GM12875 (cell line): ENCODE results near the gene SCCPDH.

Source experiments
- H3K4me3 ChIP-seq: one replicate; pipeline ENCODE4 v1.5.1; 2011; ENCODE audit warnings: low read depth, low read length, control low read depth
- TF ChIP-seq, protein P1 (sequence below): IDR thresholded peaks from 2 replicates; pipeline ENCODE4 v1.5.1; 2011; ENCODE audit warnings: low read depth, mild to moderate bottlenecking, control low read depth, inconsistent platforms, low read length, moderate library complexity, borderline replicate concordance; ENCODE audit not compliant: insufficient read depth

The SCCPDH gene

DNA sequence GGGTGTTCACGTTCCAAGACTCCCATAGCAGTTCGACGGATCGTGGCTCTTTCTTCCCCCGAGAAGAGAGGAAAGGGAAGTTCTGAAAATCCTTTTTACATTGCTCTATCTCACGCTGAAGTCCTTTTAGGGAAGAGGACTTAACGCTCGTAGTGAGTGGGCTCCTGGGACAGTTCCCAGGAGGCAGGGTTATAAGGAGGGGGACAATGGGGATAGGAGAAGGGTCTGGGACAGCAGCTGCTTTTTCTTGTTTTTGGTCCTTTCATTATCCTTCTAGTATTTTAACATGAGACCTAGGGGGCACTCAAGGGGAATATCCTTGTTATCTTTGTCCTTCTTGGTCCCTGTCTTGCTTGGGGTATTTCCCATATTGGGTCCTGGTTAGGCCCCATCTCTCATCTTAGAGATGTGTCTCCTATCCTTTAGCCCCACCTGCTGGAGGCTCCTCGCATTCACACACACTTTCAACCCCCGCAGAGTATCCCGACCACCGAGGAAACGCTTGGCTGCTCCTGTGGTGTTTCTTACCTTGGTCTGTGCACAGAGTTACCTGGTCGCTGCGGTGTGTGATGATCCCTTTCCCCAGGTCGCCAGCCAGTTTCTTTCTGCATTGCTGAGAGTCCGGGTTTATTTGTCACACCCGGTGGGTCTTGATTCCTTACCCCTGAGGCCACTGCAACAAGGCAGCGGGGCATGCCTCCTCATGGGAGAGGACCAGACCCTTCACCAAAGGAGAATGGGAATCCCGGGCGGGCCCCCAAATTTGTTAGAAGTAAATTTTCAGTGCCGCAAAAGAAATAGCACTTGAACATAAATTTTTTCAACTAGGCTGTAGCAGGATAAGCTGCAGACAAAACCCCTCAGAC, 29.7 kb downstream of the SCCPDH start:
- no peak overlapping the region for H3K4me3 ChIP-seq
- TF ChIP-seq, protein P1, sequence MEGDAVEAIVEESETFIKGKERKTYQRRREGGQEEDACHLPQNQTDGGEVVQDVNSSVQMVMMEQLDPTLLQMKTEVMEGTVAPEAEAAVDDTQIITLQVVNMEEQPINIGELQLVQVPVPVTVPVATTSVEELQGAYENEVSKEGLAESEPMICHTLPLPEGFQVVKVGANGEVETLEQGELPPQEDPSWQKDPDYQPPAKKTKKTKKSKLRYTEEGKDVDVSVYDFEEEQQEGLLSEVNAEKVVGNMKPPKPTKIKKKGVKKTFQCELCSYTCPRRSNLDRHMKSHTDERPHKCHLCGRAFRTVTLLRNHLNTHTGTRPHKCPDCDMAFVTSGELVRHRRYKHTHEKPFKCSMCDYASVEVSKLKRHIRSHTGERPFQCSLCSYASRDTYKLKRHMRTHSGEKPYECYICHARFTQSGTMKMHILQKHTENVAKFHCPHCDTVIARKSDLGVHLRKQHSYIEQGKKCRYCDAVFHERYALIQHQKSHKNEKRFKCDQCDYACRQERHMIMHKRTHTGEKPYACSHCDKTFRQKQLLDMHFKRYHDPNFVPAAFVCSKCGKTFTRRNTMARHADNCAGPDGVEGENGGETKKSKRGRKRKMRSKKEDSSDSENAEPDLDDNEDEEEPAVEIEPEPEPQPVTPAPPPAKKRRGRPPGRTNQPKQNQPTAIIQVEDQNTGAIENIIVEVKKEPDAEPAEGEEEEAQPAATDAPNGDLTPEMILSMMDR: peak; percentile 81

DNA sequence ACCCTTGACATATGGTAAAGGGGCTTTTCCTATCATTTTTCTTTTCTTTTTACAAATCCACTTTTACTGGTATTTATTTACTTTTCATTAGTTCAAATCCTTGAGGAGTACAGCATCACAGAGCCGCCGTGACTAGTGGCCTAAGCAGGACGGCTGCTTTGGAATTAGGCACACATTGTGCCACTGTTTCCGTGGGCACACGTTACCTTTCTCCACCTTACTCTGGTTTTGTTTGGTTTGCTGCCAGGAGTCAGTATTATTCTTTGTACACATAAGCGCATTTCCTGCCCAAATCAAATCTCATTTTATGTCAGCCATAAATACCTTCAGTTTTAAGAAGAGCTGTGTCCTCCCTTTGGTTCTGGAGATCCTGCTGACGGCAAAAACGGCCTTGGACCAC, 31.2 kb downstream of the SCCPDH start:
- H3K4me3 ChIP-seq: no peak overlapping the region
- TF ChIP-seq, protein P1: no peak

DNA sequence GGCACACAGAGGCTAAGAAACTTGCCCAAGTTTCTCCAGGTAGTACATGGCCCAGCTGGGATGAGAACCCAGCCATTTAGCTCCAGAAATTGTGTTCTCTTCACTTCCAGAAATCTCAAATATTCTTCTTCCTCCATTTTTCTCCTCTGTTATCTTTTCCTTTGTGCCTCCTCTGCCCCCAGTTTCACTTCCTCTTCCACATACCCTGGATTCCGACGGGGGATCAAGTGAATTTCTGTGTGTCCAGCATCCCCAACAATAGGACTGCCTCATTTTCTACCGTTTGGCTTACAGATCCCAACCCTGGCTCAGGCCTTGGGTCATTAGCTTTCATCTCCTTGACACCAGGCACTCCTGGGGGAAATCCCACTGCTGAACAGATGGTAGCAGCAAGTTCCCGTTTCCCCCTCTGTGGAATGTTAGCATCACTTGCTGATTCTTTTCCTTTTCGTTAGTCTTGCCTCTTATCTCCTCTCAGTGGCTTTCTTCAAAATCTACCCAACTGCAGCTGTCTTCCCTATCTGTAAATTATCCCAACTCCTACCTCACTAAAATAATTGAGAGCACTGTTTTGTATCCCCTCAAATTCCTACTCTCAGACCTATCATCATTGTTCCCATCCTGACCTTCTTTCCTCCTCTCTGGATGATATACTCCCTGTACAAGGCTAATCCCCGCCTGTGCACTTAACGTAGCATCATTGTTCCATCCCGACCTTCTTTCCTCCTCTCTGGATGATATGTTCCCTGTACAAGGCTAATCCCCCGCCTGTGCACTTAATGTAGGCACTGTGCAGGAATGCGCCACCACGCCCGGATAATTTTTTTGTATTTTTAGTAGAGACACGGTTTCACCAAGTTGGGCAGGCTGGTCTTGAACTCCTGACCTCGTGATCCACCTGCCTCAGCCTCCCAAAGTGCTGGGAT, 36.5 kb downstream of the SCCPDH start:
- TF ChIP-seq, protein P1: no peak
- no peak overlapping the region for H3K4me3 ChIP-seq

DNA sequence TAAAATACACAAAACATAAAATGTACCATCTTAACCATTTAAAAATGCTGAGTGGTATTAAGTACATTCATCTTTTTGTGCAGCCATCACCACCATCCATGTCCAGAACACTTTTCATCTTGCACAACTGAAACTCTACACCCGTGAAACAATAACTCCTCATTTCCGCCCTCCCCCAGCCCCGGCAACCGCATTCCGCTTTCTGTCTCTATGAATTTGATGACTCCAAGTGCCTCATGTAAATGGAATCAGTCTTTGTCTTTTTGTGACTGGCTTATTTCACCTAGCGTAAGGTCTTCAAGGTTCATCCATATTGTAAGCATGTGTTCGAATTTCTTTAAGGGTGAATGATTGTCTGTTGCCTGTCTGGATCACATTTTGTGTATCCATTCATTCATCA, 37.2 kb downstream of the SCCPDH start:
- TF ChIP-seq, protein P1: no peak
- H3K4me3 ChIP-seq: no peak overlapping the region

DNA sequence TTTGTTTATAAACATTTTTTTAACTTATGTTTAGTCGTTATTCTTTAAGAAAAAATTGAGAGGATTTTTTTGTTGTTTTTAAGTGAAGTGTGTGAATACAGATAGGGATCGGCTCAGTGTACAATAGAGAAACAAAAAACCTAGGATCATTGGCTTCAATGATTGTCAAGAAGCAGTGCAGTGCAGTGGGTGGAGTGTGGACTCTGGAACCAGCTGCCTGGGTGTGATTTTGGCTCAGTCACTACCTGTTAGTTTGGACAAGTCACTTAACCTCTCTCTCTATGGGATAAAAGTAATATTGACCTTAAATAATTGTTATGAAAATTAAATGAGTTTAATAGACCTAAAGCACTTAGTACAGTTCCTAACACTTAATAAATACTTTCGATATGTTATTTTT, 41.3 kb downstream of the SCCPDH start:
- H3K4me3 ChIP-seq: no peak overlapping the region
- TF ChIP-seq, protein P1: no peak

DNA sequence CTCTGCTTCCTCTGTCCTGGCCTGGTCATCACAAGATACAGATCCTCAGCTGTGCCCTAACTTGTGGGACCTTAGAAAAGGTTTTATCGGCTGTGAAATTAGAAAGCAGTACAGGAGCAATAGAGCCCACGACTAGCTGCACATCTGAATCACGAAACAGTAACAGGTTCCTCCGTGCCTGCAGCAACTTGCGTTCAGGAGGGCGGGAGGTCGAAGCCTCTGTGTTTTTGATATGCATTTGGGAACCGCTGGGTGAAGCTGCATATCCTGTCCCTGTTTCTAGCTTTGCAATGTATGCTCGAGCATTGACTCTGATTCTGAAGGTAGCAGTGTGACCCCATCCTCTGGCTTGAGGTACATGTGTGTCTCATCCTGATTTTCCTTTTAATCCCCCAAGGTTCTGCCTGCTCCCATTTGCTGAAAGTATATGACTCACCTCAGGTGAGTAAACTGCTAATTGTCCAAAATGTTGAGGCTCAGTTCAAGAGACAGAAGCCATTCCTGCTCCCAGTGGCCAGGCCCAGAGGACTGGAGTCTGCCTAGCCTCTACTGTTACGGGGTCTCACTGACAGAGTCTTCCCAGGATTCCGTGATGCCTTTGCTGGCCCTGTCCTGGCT, 44.3 kb downstream of the SCCPDH start:
- H3K4me3 ChIP-seq: no peak overlapping the region
- TF ChIP-seq, protein P1: no peak
